ENCODE results near the gene EN2. TPM values are rescaled to one million over a fixed set of nuclear protein-coding genes. Genes with fewer than 3 reads are reported as not detected.

Gene EN2
- total RNA-seq, 2 experiments from 2014 or later = not detected

DNA sequence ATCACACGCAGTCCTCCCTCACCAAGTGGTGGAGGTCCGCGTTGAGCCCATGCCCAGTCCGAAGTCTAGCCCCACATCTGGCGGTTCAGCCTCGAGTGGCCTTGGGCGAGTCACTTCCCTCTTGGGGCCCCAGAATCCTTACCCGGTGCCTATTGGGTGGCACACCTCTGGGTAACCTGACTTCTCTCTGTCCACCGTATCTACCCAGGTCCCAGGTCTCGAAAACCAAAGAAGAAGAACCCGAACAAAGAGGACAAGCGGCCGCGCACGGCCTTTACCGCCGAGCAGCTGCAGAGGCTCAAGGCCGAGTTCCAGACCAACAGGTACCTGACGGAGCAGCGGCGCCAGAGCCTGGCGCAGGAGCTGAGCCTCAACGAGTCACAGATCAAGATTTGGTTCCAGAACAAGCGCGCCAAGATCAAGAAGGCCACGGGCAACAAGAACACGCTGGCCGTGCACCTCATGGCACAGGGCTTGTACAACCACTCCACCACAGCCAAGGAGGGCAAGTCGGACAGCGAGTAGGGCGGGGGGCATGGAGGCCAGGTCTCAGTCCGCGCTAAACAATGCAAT is 4.3 kb downstream of the EN2 start:
- Histone ChIP-seq H3K27ac (ENCODE audit: low read depth, low read length, poor library complexity, severe bottlenecking) (no peak overlapping the region), H3K36me3 (ENCODE audit: insufficient read depth, low read length) (no peaks in the 10 kb centered on the region), H3K9me3 (ENCODE audit: low read length) (no peaks in the 10 kb centered on the region), H3K4me2 (ENCODE audit: low read length) (no peak overlapping the region), H3K79me2 (ENCODE audit: insufficient read depth, low read depth, low read length) (no peaks in the 10 kb centered on the region), H2AFZ (ENCODE audit: low read length) (no peak overlapping the region), H3K4me1 (ENCODE audit: insufficient read depth, low read length, poor library complexity, severe bottlenecking) (no peaks in the 10 kb centered on the region), H4K20me1 (ENCODE audit: insufficient read depth, low read length) (no peaks in the 10 kb centered on the region), H3K4me3 (ENCODE audit: low read depth, low read length, poor library complexity, severe bottlenecking) (no peak overlapping the region), H3K9me2 (ENCODE audit: insufficient read depth, low read length) (no peaks in the 10 kb centered on the region)
- TF ChIP-seq CTCF (conservative IDR thresholded peaks at IDR 0.05; ENCODE audit: low read length) (no peak), EZH2phosphoT487 (IDR thresholded peaks at IDR 0.05; ENCODE audit: borderline replicate concordance, low read depth, low read length) (no peak)
- intact Hi-C loops (cut with micrococcal nuclease; ENCODE audit: unreplicated experiment) = no loop called here
- no TSS peak for BruUV-seq (replicated peaks)
- POLR2A ChIA-PET = interaction anchor here (0.7 to 1.0 kb wide), 2 partner anchors 11 to 17 kb away, joined by 3 to 8 read pairs; no protein-coding TSS in a partner anchor
- CTCF ChIA-PET (ENCODE audit: unreplicated experiment) = no interaction called here
- DNase-seq (ENCODE audit: low spot score) = no peak

GRCh38 chr7:155463114-155463811 is 5.3 kb downstream of the EN2 start:
- H4K20me1 ChIP-seq (ENCODE audit: insufficient read depth, low read length) = no peaks in the 10 kb centered on the region
- no peaks in the 10 kb centered on the region for H3K4me1 ChIP-seq (ENCODE audit: insufficient read depth, low read length, poor library complexity, severe bottlenecking)
- no TSS peak for BruUV-seq (replicated peaks)
- ChIA-PET CTCF (ENCODE audit: unreplicated experiment) (no interaction called here), POLR2A (interaction anchor here (0.7 to 1.0 kb wide), 2 partner anchors 12 to 18 kb away, joined by 3 to 8 read pairs; no protein-coding TSS in a partner anchor)
- no peak overlapping the region for H2AFZ ChIP-seq (ENCODE audit: low read length)
- H3K4me2 ChIP-seq (ENCODE audit: low read length) = no peak overlapping the region
- no peak for DNase-seq (ENCODE audit: low spot score)
- H3K9me3 ChIP-seq (ENCODE audit: low read length) = no peaks in the 10 kb centered on the region
- no peak for TF ChIP-seq EZH2phosphoT487 (IDR thresholded peaks at IDR 0.05; ENCODE audit: borderline replicate concordance, low read depth, low read length)
- no peak for TF ChIP-seq CTCF (conservative IDR thresholded peaks at IDR 0.05; ENCODE audit: low read length)
- no peaks in the 10 kb centered on the region for H3K9me2 ChIP-seq (ENCODE audit: insufficient read depth, low read length)
- intact Hi-C loops (cut with micrococcal nuclease; ENCODE audit: unreplicated experiment) = no loop called here
- no peaks in the 10 kb centered on the region for H3K79me2 ChIP-seq (ENCODE audit: insufficient read depth, low read depth, low read length)
- H3K4me3 ChIP-seq (ENCODE audit: low read depth, low read length, poor library complexity, severe bottlenecking) = no peak overlapping the region
- H3K27ac ChIP-seq (ENCODE audit: low read depth, low read length, poor library complexity, severe bottlenecking) = no peak overlapping the region
- no peaks in the 10 kb centered on the region for H3K36me3 ChIP-seq (ENCODE audit: insufficient read depth, low read length)

- no TSS peak for BruUV-seq (replicated peaks)
- intact Hi-C loops (cut with micrococcal nuclease; ENCODE audit: unreplicated experiment) = no loop called here
These were observed 6.3 kb downstream of the EN2 start for GRCh38 chr7:155464183-155464582.

More at GRCh38 chr7:155464183-155464582, 6.3 kb downstream of the EN2 start:
- no peaks in the 10 kb centered on the region for H3K9me2 ChIP-seq (ENCODE audit: insufficient read depth, low read length)
- no peaks in the 10 kb centered on the region for H3K79me2 ChIP-seq (ENCODE audit: insufficient read depth, low read depth, low read length)
- CTCF ChIA-PET (ENCODE audit: unreplicated experiment) = no interaction called here
- POLR2A ChIA-PET = no interaction called here
- no peak overlapping the region for H3K4me3 ChIP-seq (ENCODE audit: low read depth, low read length, poor library complexity, severe bottlenecking)
- no peaks in the 10 kb centered on the region for H3K4me1 ChIP-seq (ENCODE audit: insufficient read depth, low read length, poor library complexity, severe bottlenecking)
- no peaks in the 10 kb centered on the region for H3K36me3 ChIP-seq (ENCODE audit: insufficient read depth, low read length)
- no peak overlapping the region for H2AFZ ChIP-seq (ENCODE audit: low read length)
- H4K20me1 ChIP-seq (ENCODE audit: insufficient read depth, low read length) = no peaks in the 10 kb centered on the region
- no peak for DNase-seq (ENCODE audit: low spot score)
- no peak for TF ChIP-seq EZH2phosphoT487 (IDR thresholded peaks at IDR 0.05; ENCODE audit: borderline replicate concordance, low read depth, low read length)
- H3K27ac ChIP-seq (ENCODE audit: low read depth, low read length, poor library complexity, severe bottlenecking) = no peak overlapping the region
- no peaks in the 10 kb centered on the region for H3K9me3 ChIP-seq (ENCODE audit: low read length)
- no peak overlapping the region for H3K4me2 ChIP-seq (ENCODE audit: low read length)

Measured in OCI-LY7 (cell line).